NB4 (cell line): ENCODE results near the gene MYL3.

Experiments
- DNase-seq: peaks from one replicate; pipeline ENCODE4 v3.0.0; 2010; ENCODE audit warnings: low read depth
- H3K4me3 ChIP-seq: one replicate; pipeline ENCODE4 v1.5.1; 2011; ENCODE audit warnings: mild to moderate bottlenecking, low read depth, low read length, moderate library complexity
- MYC ChIP-seq: IDR thresholded peaks from 2 replicates; pipeline ENCODE4 v1.6.1; 2011; ENCODE audit warnings: low read depth, low read length
- POLR2A ChIP-seq: IDR thresholded peaks from 2 replicates; pipeline ENCODE4 v1.6.1; 2011; ENCODE audit warnings: mild to moderate bottlenecking; ENCODE audit not compliant: insufficient read length; ENCODE audit errors: extremely low read depth
- TF ChIP-seq, protein P1 (sequence below): IDR thresholded peaks from 2 replicates; pipeline ENCODE4 v1.6.1; 2011; ENCODE audit warnings: low read depth, low read length
- TF ChIP-seq, protein P2 (sequence below): IDR thresholded peaks from one replicate; pipeline ENCODE4 v1.5.1; 2012; ENCODE audit warnings: low read depth, low read length

MYL3 gene

GRCh38 chr3:46908294-46908985 is 45.2 kb upstream of the MYL3 start:
- TF ChIP-seq POLR2A, result no peak
- no peak for TF ChIP-seq MYC
- TF ChIP-seq, protein P1, sequence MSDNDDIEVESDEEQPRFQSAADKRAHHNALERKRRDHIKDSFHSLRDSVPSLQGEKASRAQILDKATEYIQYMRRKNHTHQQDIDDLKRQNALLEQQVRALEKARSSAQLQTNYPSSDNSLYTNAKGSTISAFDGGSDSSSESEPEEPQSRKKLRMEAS, result no peak
- TF ChIP-seq, protein P2, sequence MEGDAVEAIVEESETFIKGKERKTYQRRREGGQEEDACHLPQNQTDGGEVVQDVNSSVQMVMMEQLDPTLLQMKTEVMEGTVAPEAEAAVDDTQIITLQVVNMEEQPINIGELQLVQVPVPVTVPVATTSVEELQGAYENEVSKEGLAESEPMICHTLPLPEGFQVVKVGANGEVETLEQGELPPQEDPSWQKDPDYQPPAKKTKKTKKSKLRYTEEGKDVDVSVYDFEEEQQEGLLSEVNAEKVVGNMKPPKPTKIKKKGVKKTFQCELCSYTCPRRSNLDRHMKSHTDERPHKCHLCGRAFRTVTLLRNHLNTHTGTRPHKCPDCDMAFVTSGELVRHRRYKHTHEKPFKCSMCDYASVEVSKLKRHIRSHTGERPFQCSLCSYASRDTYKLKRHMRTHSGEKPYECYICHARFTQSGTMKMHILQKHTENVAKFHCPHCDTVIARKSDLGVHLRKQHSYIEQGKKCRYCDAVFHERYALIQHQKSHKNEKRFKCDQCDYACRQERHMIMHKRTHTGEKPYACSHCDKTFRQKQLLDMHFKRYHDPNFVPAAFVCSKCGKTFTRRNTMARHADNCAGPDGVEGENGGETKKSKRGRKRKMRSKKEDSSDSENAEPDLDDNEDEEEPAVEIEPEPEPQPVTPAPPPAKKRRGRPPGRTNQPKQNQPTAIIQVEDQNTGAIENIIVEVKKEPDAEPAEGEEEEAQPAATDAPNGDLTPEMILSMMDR, result no peak
- H3K4me3 ChIP-seq, result no peak overlapping the region
- DNase-seq, result no peak

DNA sequence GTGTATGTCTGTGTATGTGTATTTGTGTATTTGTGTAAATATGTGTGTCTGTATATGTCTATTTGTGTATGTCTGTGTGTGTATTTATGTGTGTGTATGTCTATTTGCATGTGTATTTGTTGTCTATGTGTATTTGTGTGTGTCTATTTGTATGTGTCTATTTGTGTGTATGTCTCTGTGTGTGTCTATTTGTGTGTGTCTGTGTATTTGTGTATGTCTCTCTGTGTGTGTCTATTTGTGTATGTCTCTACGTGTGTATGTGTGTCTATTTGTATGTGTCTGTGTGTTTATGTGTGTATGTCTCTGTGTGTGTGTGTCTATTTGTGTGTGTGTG is 44.7 kb upstream of the MYL3 start:
- DNase-seq, result no peak
- no peak overlapping the region for H3K4me3 ChIP-seq
- TF ChIP-seq, protein P2, result no peak
- TF ChIP-seq MYC (no peak), POLR2A (no peak)
- TF ChIP-seq, protein P1, result no peak

- TF ChIP-seq, protein P2, result no peak
- TF ChIP-seq, protein P1, result no peak
- TF ChIP-seq POLR2A, result no peak
- TF ChIP-seq MYC, result no peak
- DNase-seq, result no peak
- no peak overlapping the region for H3K4me3 ChIP-seq
Measured at GRCh38 chr3:46907271-46907670, 44.0 kb upstream of the MYL3 start.

DNA sequence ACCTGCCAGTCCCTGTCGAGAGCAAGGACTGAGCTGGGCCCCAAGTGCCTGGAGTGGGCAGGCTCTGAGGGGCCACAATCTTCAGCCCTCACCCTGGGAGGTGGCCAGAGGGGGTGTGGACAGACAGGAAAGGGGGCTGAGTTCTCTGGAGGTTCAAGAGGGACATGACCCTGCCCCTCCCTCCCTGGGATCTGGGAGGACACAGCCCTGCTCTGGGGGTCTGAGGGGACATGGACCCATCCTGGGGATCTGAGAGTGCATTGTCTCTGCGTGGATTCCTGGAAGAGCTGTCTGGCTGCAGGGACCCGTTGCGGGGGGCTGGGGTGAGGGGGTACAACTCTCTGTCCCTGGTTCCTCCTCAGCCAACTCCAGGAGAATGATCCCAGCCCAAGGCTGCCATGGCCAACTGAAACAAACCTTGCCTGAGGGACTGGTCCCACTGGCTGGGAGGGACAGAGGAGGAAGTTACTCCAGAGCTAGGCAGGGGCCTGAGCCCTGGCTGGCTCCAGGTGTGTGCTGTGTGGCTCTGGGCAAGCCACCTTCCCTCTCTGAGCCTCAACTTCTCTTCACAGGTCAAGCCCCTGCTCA is 43.3 kb upstream of the MYL3 start:
- H3K4me3 ChIP-seq, result no peak overlapping the region
- TF ChIP-seq, protein P1, result no peak
- TF ChIP-seq POLR2A, result no peak
- TF ChIP-seq, protein P2, result no peak
- no peak for TF ChIP-seq MYC
- DNase-seq, result no peak

- H3K4me3 ChIP-seq, result no peak overlapping the region
- TF ChIP-seq, protein P1, result no peak
- TF ChIP-seq, protein P2, result no peak
- TF ChIP-seq MYC (no peak), POLR2A (no peak)
- DNase-seq, result no peak
Measured at GRCh38 chr3:46905661-46906451, 42.6 kb upstream of the MYL3 start.
